Measurements from ENCODE around the gene CDH1. TPM values are rescaled to one million over a fixed set of nuclear protein-coding genes. Genes with fewer than 3 reads are reported as not detected.

Gene CDH1
- total RNA-seq, result 214 to 236 TPM (median 219 TPM) in 3 replicates

GRCh38 chr16:68737046-68737729, at the start of gene CDH1:
Gene CDH1, plus strand, starts transcription at chr16:68737292. Its CDS starts 124 bp downstream, at chr16:68737416.
- H3K27me3 Mint-ChIP-seq (ENCODE audit: low read depth), result peaks cover 25% of the 10 kb centered on the region
- H3K4me1 Mint-ChIP-seq, result peaks cover 42% of the 10 kb centered on the region
- TF ChIP-seq CTCF (IDR thresholded peaks at IDR 0.05; ENCODE audit: unreplicated experiment), result no peak
- H3K9me3 Mint-ChIP-seq, result no peaks in the 10 kb centered on the region
- peak; percentile 79 to 83 for DNase-seq (ENCODE audit: low spot score in 2 of 2, unreplicated experiment in 2 of 2)
- no peaks in the 10 kb centered on the region for H3K36me3 Mint-ChIP-seq
- H3K27ac Mint-ChIP-seq, result peak within 1 kb of the TSS; percentile 99
- peak within 1 kb of the TSS; percentile 93 for H3K4me3 Mint-ChIP-seq

GRCh38 chr16:68689921-68690320, 47.2 kb upstream of the CDH1 start:
- Mint-ChIP-seq H3K4me1 (no peaks in the 10 kb centered on the region), H3K36me3 (peaks cover 40% of the 10 kb centered on the region), H3K27ac (no peak overlapping the region)

DNA sequence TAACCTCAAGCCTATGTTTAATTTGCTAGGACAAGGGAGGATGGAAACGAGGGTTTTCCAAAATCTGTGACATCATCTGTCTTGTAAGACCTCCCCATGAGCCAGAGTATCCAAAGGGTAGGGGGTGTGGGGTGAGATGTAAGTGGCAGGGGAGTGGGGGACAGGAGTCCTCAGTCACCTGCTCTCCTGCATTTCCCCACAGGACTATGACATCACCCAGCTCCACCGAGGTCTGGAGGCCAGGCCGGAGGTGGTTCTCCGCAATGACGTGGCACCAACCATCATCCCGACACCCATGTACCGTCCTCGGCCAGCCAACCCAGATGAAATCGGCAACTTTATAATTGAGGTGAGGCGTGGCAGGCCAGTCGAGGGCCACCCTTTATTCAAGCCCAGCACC, 41.5 kb upstream of the CDH1 start:
- TF ChIP-seq CTCF (IDR thresholded peaks at IDR 0.05; ENCODE audit: unreplicated experiment), result no peak
- Mint-ChIP-seq H3K9me3 (no peaks in the 10 kb centered on the region), H3K27me3 (ENCODE audit: low read depth) (no peaks in the 10 kb centered on the region), H3K36me3 (peaks cover 28% of the 10 kb centered on the region), H3K27ac (no peak overlapping the region), H3K4me3 (no peak overlapping the region), H3K4me1 (no peaks in the 10 kb centered on the region)
- no peak for DNase-seq (ENCODE audit: low spot score in 2 of 2, unreplicated experiment in 2 of 2)

More at GRCh38 chr16:68689921-68690320, 47.2 kb upstream of the CDH1 start:
- Mint-ChIP-seq H3K4me3 (no peak overlapping the region), H3K27me3 (ENCODE audit: low read depth) (no peaks in the 10 kb centered on the region), H3K9me3 (no peaks in the 10 kb centered on the region)
- DNase-seq (ENCODE audit: low spot score in 2 of 2, unreplicated experiment in 2 of 2), result no peak
- TF ChIP-seq CTCF (IDR thresholded peaks at IDR 0.05; ENCODE audit: unreplicated experiment), result no peak

DNA sequence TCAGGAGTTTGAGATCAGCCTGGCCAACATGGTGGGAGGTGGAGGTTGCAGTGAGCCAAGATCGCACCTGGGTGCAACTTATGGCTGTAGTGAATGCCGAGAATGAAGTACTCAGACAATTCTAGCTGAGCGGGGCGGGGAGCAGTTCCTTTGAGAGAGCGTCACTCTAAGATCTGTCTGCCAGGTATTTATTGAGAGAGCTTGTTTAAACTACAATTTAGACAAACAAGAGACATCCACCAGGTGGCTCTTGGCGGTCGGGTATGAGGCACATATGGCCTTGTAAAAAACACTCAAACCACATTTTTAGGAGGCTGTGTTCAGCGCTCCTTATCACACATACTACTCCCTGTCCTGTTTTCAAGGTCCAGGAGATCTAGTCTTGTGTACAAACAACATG, 40.6 kb upstream of the CDH1 start:
- no peak for DNase-seq (ENCODE audit: low spot score in 2 of 2, unreplicated experiment in 2 of 2)
- no peaks in the 10 kb centered on the region for H3K27me3 Mint-ChIP-seq (ENCODE audit: low read depth)
- H3K4me1 Mint-ChIP-seq, result no peaks in the 10 kb centered on the region
- no peak for TF ChIP-seq CTCF (IDR thresholded peaks at IDR 0.05; ENCODE audit: unreplicated experiment)
- peaks cover 28% of the 10 kb centered on the region for H3K36me3 Mint-ChIP-seq
- no peak overlapping the region for H3K27ac Mint-ChIP-seq
- no peaks in the 10 kb centered on the region for H3K9me3 Mint-ChIP-seq
- H3K4me3 Mint-ChIP-seq, result no peak overlapping the region

DNA sequence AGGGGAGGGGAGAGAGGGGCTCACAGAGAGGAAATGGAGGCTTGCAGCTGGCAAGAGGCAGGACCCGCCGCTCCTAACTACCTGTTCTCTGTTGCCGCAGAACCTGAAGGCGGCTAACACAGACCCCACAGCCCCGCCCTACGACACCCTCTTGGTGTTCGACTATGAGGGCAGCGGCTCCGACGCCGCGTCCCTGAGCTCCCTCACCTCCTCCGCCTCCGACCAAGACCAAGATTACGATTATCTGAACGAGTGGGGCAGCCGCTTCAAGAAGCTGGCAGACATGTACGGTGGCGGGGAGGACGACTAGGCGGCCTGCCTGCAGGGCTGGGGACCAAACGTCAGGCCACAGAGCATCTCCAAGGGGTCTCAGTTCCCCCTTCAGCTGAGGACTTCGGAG, 39.0 kb upstream of the CDH1 start:
- no peak for TF ChIP-seq CTCF (IDR thresholded peaks at IDR 0.05; ENCODE audit: unreplicated experiment)
- no peak overlapping the region for H3K27ac Mint-ChIP-seq

More for the DNA sequence above, 39.0 kb upstream of the CDH1 start:
- DNase-seq (ENCODE audit: low spot score in 2 of 2, unreplicated experiment in 2 of 2), result no peak
- Mint-ChIP-seq H3K4me1 (no peaks in the 10 kb centered on the region), H3K27me3 (ENCODE audit: low read depth) (no peaks in the 10 kb centered on the region), H3K9me3 (no peaks in the 10 kb centered on the region), H3K36me3 (peaks cover 18% of the 10 kb centered on the region), H3K4me3 (no peak overlapping the region)
